Common myeloid progenitor, CD34-positive (primary cell): ENCODE data around the gene YIPF5.

Experiments
- CTCF ChIA-PET: fragments of 350-600 bp; sonication (Branson Sonifier 250); formaldehyde crosslinking; loops from one replicate; lab custom pipeline; 2021; ENCODE audit warnings: antibody characterized with exemption; lab: Charles Lee
- POLR2A ChIA-PET: fragments of 350-600 bp; sonication (Branson Sonifier 250); formaldehyde crosslinking; loops from one replicate; lab custom pipeline; 2021; ENCODE audit warnings: antibody characterized with exemption; lab: Charles Lee
- DNase-seq, 3 donors: peaks; one replicate each; pipeline versions ENCODE4 v3.0.0 to v3.0.0-alpha.2; 2013
- H3K27ac ChIP-seq, 2 experiments: 1 replicate in 1 of 2; 2 replicates in 1 of 2; pipeline ENCODE4 v1.7.0; 2013; ENCODE audit warnings: inconsistent platforms in 2 of 2, low read length in 2 of 2, mild to moderate bottlenecking in 2 of 2, low read depth in 1 of 2, moderate library complexity in 1 of 2; ENCODE audit not compliant: severe bottlenecking in 2 of 2, insufficient read depth in 1 of 2, poor library complexity in 1 of 2
- H3K27me3 ChIP-seq, 5 experiments: replicated peaks in 2 of 5; 1 replicate in 3 of 5; 2 replicates in 2 of 5; pipeline versions ENCODE4 v1.6.1 to v1.7.0; 2013; ENCODE audit warnings: low read length in 4 of 5, mild to moderate bottlenecking in 2 of 5, moderate library complexity in 2 of 5, inconsistent platforms in 1 of 5; ENCODE audit not compliant: insufficient read depth in 5 of 5, control insufficient read depth in 4 of 5
- H3K36me3 ChIP-seq, 4 experiments: 1 replicate in 2 of 4; 2 replicates in 2 of 4; pipeline versions ENCODE4 v1.6.1 to v1.7.0; 2013; ENCODE audit warnings: low read length in 3 of 4, control low read depth in 1 of 4, mild to moderate bottlenecking in 1 of 4; ENCODE audit not compliant: control insufficient read depth in 4 of 4, insufficient read depth in 4 of 4
- H3K4me1 ChIP-seq, 4 experiments: 1 replicate in 3 of 4; 2 replicates in 1 of 4; pipeline versions ENCODE4 v1.6.1 to v1.7.1; 2013; ENCODE audit warnings: low read length in 3 of 4, mild to moderate bottlenecking in 3 of 4, control low read depth in 1 of 4, inconsistent platforms in 1 of 4, moderate library complexity in 1 of 4; ENCODE audit not compliant: control insufficient read depth in 4 of 4, insufficient read depth in 4 of 4; ENCODE audit errors: control extremely low read depth in 1 of 4
- H3K4me3 ChIP-seq, 7 experiments: 1 replicate in 4 of 7; 2 replicates in 3 of 7; pipeline versions ENCODE4 v1.5.1 to v1.7.0; 2013; ENCODE audit warnings: mild to moderate bottlenecking in 7 of 7, low read length in 6 of 7, moderate library complexity in 6 of 7, inconsistent platforms in 2 of 7, low read depth in 2 of 7, control low read depth in 1 of 7; ENCODE audit not compliant: insufficient read depth in 4 of 7, control insufficient read depth in 1 of 7; ENCODE audit errors: extremely low read depth in 1 of 7
- H3K9me3 ChIP-seq, 5 experiments: 1 replicate in 4 of 5; 2 replicates in 1 of 5; pipeline versions ENCODE4 v1.6.1 to v1.7.1; 2013; ENCODE audit warnings: low read length in 4 of 5, mild to moderate bottlenecking in 2 of 5, inconsistent platforms in 1 of 5, low read depth in 1 of 5, moderate library complexity in 1 of 5; ENCODE audit not compliant: control insufficient read depth in 4 of 5, insufficient read depth in 2 of 5; ENCODE audit errors: control extremely low read depth in 1 of 5
- WGBS: methylation state at CpG from one replicate; pipeline ENCODE4 v1.1.5; 2013; ENCODE audit not compliant: insufficient coverage; 5-methylcytosine and 5-hydroxymethylcytosine counted together

The YIPF5 gene

GRCh38 chr5:144205141-144205551, 34.7 kb upstream of the YIPF5 start:
- peaks cover 6 to 36% (median 28%) of the 10 kb centered on the region in 5 experiments for H3K27me3 ChIP-seq
- H3K36me3 ChIP-seq, result no peaks in the 10 kb centered on the region
- peak overlapping the region in 2 of 7 experiments; percentile 19 to 53 for H3K4me3 ChIP-seq
- H3K9me3 ChIP-seq, result no peaks in the 10 kb centered on the region
- H3K4me1 ChIP-seq, result peaks cover 0 to 6% (median 5%) of the 10 kb centered on the region in 4 experiments
- ChIA-PET CTCF (interaction anchor here (1.2 to 2.6 kb wide), 5 partner anchors 34 to 1843 kb away, joined by 3 to 14 read pairs (median 5); partner anchors contain the start of genes KCTD16 and YIPF5), POLR2A (interaction anchor here (0.7 kb wide), 1 partner anchor 33 kb away, joined by 3 read pairs; no protein-coding TSS in a partner anchor)
- peak in 2 of 3 donors; percentile 26 to 28 for DNase-seq
- H3K27ac ChIP-seq, result no peak overlapping the region
- WGBS, result 2% methylated on average over 23 of the region's 31 CpGs

GRCh38 chr5:144203750-144204596, 33.5 kb upstream of the YIPF5 start:
- no peaks in the 10 kb centered on the region for H3K9me3 ChIP-seq
- POLR2A ChIA-PET, result no interaction called here
- peak; percentile 71 to 82 (median 77) for DNase-seq
- H3K27ac ChIP-seq, result no peak overlapping the region
- WGBS, result 93% methylated on average over 3 of the region's 10 CpGs
- CTCF ChIA-PET, result interaction anchor here (0.7 to 2.6 kb wide), 16 partner anchors 9 to 1924 kb away, joined by 3 to 14 read pairs (median 4); partner anchors contain the start of genes KCTD16 and YIPF5
- H3K27me3 ChIP-seq, result peaks cover 6 to 36% (median 26%) of the 10 kb centered on the region in 5 experiments
- H3K4me3 ChIP-seq, result no peak overlapping the region
- no peaks in the 10 kb centered on the region for H3K36me3 ChIP-seq
- peaks cover 0 to 6% (median 5%) of the 10 kb centered on the region in 4 experiments for H3K4me1 ChIP-seq

GRCh38 chr5:144202726-144203125, 32.3 kb upstream of the YIPF5 start:
- 20% methylated on average over 1 of the region's 1 CpG for WGBS
- ChIA-PET POLR2A (no interaction called here), CTCF (interaction anchor here (1.1 kb wide), 1 partner anchor 1610 kb away, joined by 3 read pairs; no protein-coding TSS in a partner anchor)
- peak in 2 of 3 donors; percentile 33 to 50 for DNase-seq
- Histone ChIP-seq H3K4me3 (no peak overlapping the region), H3K36me3 (no peaks in the 10 kb centered on the region), H3K27ac (no peak overlapping the region), H3K4me1 (peaks cover 0 to 6% (median 5%) of the 10 kb centered on the region in 4 experiments), H3K27me3 (peaks cover 6 to 36% (median 26%) of the 10 kb centered on the region in 5 experiments), H3K9me3 (no peaks in the 10 kb centered on the region)

GRCh38 chr5:144202072-144202471, 31.6 kb upstream of the YIPF5 start:
- Histone ChIP-seq H3K4me3 (no peak overlapping the region), H3K27me3 (peaks cover 6 to 32% (median 25%) of the 10 kb centered on the region in 5 experiments), H3K27ac (no peak overlapping the region), H3K9me3 (no peaks in the 10 kb centered on the region), H3K36me3 (no peaks in the 10 kb centered on the region), H3K4me1 (peaks cover 0 to 6% (median 5%) of the 10 kb centered on the region in 4 experiments)
- no peak for DNase-seq
- ChIA-PET CTCF (no interaction called here), POLR2A (no interaction called here)
- WGBS, result 89% methylated on average over 7 of the region's 10 CpGs

- Histone ChIP-seq H3K4me1 (peaks cover 0 to 6% (median 5%) of the 10 kb centered on the region in 4 experiments), H3K36me3 (no peaks in the 10 kb centered on the region), H3K9me3 (no peaks in the 10 kb centered on the region), H3K27me3 (peaks cover 4 to 27% (median 20%) of the 10 kb centered on the region in 5 experiments), H3K27ac (no peak overlapping the region), H3K4me3 (no peak overlapping the region)
- WGBS, result 64% methylated on average over 3 of the region's 5 CpGs
- DNase-seq, result peak in 2 of 3 donors; percentile 35 to 66
- ChIA-PET POLR2A (no interaction called here), CTCF (no interaction called here)
Measured at GRCh38 chr5:144201588-144201987, 31.1 kb upstream of the YIPF5 start.

GRCh38 chr5:144198386-144198785, 27.9 kb upstream of the YIPF5 start:
- Histone ChIP-seq H3K36me3 (no peaks in the 10 kb centered on the region), H3K4me1 (peaks cover 0 to 8% (median 2%) of the 10 kb centered on the region in 4 experiments), H3K27ac (no peak overlapping the region), H3K9me3 (no peaks in the 10 kb centered on the region), H3K27me3 (peaks cover 0 to 2% (median 0%) of the 10 kb centered on the region in 5 experiments), H3K4me3 (no peak overlapping the region)
- 86% methylated on average over 1 of the region's 3 CpGs for WGBS
- ChIA-PET CTCF (interaction anchor here (1.0 to 1.8 kb wide), 3 partner anchors 10 to 28 kb away, joined by 3 to 5 read pairs (median 4); partner anchors contain the start of genes KCTD16 and YIPF5), POLR2A (no interaction called here)
- no peak for DNase-seq
